ENCODE measurements around the gene DNM1L.

Gene DNM1L

GRCh38 chr12:32761716-32762115, 82.6 kb downstream of the DNM1L start:
- no peak for DNase-seq

GRCh38 chr12:32765906-32766305, 86.8 kb downstream of the DNM1L start:
- no peak for DNase-seq

GRCh38 chr12:32768518-32768917, 89.4 kb downstream of the DNM1L start:
- DNase-seq: no peak

GRCh38 chr12:32770141-32770540, 91.0 kb downstream of the DNM1L start:
- no peak for DNase-seq

- no peak for DNase-seq
These were observed 94.6 kb downstream of the DNM1L start for GRCh38 chr12:32773691-32774090.

GRCh38 chr12:32776258-32776657, 97.2 kb downstream of the DNM1L start:
- DNase-seq: no peak

GRCh38 chr12:32777159-32777558, 98.1 kb downstream of the DNM1L start:
- DNase-seq: no peak

GRCh38 chr12:32777691-32778175, 98.6 kb downstream of the DNM1L start:
- no peak for DNase-seq

- DNase-seq: no peak
These were observed 101.0 kb downstream of the DNM1L start for GRCh38 chr12:32780071-32780470.

GRCh38 chr12:32783029-32783428, 103.9 kb downstream of the DNM1L start:
- DNase-seq: no peak

- DNase-seq: no peak
These were observed 106.5 kb downstream of the DNM1L start for GRCh38 chr12:32785557-32785956.

- DNase-seq: no peak
These were observed 109.3 kb downstream of the DNM1L start for GRCh38 chr12:32788405-32788804.

GRCh38 chr12:32789446-32789845, 110.3 kb downstream of the DNM1L start:
- DNase-seq: no peak

- DNase-seq: no peak
These were observed 110.8 kb downstream of the DNM1L start for GRCh38 chr12:32789916-32790315.

- DNase-seq: no peak
These were observed 115.2 kb downstream of the DNM1L start for GRCh38 chr12:32794281-32794680.

Measured in NCI-H2029 (cell line).